K562 (cell line): ENCODE data around the gene ATP1A3. TPM values are rescaled to one million over a fixed set of nuclear protein-coding genes. Genes with fewer than 3 reads are reported as not detected.

Experiments used
- ADNP ChIP-seq: fragments of 200-800 bp; sonication (Bioruptor generic); IDR thresholded peaks from 2 replicates; pipeline ENCODE4 v1.6.1; 2016; ENCODE audit warnings: missing genetic modification characterization, missing compliant biosample characterization
- ARHGAP35 ChIP-seq: fragments of 450-650 bp; IDR thresholded peaks from 2 replicates; pipeline ENCODE4 v1.6.1; 2018; ENCODE audit not compliant: partially characterized antibody
- ARID2 ChIP-seq: fragments of 450-650 bp; IDR thresholded peaks from 2 replicates; pipeline ENCODE4 v1.6.1; 2017; ENCODE audit warnings: antibody characterized with exemption, mild to moderate bottlenecking
- CEBPG ChIP-seq, 3 experiments: fragments of 200-800 bp in 1 of 3; sonication (Bioruptor generic) in 1 of 3; sonication (generic) in 1 of 3; formaldehyde crosslinking in 1 of 3; IDR thresholded peaks in 2 of 3; conservative IDR thresholded peaks in 1 of 3; 2 replicates each; pipeline versions ENCODE4 v1.6.1 to v1.8.0; 2016 to 2022; ENCODE audit warnings: missing compliant biosample characterization in 2 of 3, missing genetic modification characterization in 2 of 3, mild to moderate bottlenecking in 1 of 3, missing genetic modification reagents in 1 of 3
- ETS2 ChIP-seq: IDR thresholded peaks from 2 replicates; pipeline ENCODE4 v1.6.1; 2016; ENCODE audit warnings: borderline replicate concordance, missing genetic modification characterization, mild to moderate bottlenecking, moderate library complexity, missing compliant biosample characterization; ENCODE audit not compliant: poor library complexity, severe bottlenecking
- FOXO4 ChIP-seq: fragments of 450-650 bp; formaldehyde crosslinking; IDR thresholded peaks from 2 replicates; pipeline ENCODE4 v1.4.0; 2020; ENCODE audit warnings: mild to moderate bottlenecking, moderate library complexity
- FOXP1 ChIP-seq: sonication (generic); formaldehyde crosslinking; IDR thresholded peaks from 2 replicates; pipeline ENCODE4 v1.8.0; 2022; ENCODE audit warnings: mild to moderate bottlenecking, missing genetic modification reagents
- HMG20A ChIP-seq: fragments of 450-650 bp; formaldehyde crosslinking; conservative IDR thresholded peaks from 2 replicates; pipeline ENCODE4 v1.4.0; 2020; ENCODE audit warnings: mild to moderate bottlenecking, mixed read lengths
- KLF13 ChIP-seq: fragments of 450-650 bp; IDR thresholded peaks from 2 replicates; pipeline ENCODE4 v1.6.1; 2016; ENCODE audit warnings: missing genetic modification characterization, low read depth, mild to moderate bottlenecking, missing compliant biosample characterization, moderate library complexity, borderline replicate concordance
- MYNN ChIP-seq, 2 experiments: sonication (generic); formaldehyde crosslinking in 1 of 2; IDR thresholded peaks; 2 replicates each; pipeline versions ENCODE4 v1.5.0 to v1.6.1; 2016 to 2020; ENCODE audit warnings: antibody characterized with exemption in 1 of 2, missing genetic modification reagents in 1 of 2
- NELFE ChIP-seq: IDR thresholded peaks from 2 replicates; pipeline ENCODE4 v1.6.1; 2011; ENCODE audit warnings: mild to moderate bottlenecking; ENCODE audit not compliant: insufficient read depth, insufficient read length
- NEUROD1 ChIP-seq: fragments of 150-350 bp; IDR thresholded peaks from 2 replicates; pipeline ENCODE4 v1.6.1; 2014; ENCODE audit warnings: borderline replicate concordance, low read length, low read depth; ENCODE audit not compliant: partially characterized antibody
- RFX5 ChIP-seq: IDR thresholded peaks from 2 replicates; pipeline ENCODE4 v1.6.1; 2011; ENCODE audit warnings: low read depth, mild to moderate bottlenecking, improper control_type of control experiment, low read length
- RFX7 ChIP-seq: fragments of 250-450 bp; sonication (Bioruptor Pico); IDR thresholded peaks from 2 replicates; pipeline ENCODE4 v1.5.1; 2021; ENCODE audit warnings: mild to moderate bottlenecking
- RUNX1 ChIP-seq: sonication (generic); IDR thresholded peaks from 2 replicates; pipeline ENCODE4 v1.6.1; 2016; ENCODE audit warnings: antibody characterized with exemption, low read depth
- SETDB1 ChIP-seq: IDR thresholded peaks from one replicate; pipeline ENCODE4 v1.6.1; 2012; ENCODE audit warnings: low read length, control low read depth, inconsistent platforms
- TBP ChIP-seq: optimal IDR thresholded peaks from 2 replicates; pipeline ENCODE3; 2011; ENCODE audit warnings: low read depth, low read length, improper control_type of control experiment
- ZBTB12 ChIP-seq: fragments of 250-450 bp; sonication (Bioruptor Pico); IDR thresholded peaks from 2 replicates; pipeline ENCODE4 v1.4.0; 2020
- ZEB2 ChIP-seq: fragments of 450-650 bp; IDR thresholded peaks from 2 replicates; pipeline ENCODE4 v1.6.1; 2016
- ZFP1 ChIP-seq: fragments of 450-650 bp; formaldehyde crosslinking; IDR thresholded peaks from 2 replicates; pipeline ENCODE4 v1.4.0; 2020; ENCODE audit warnings: mild to moderate bottlenecking, mixed read lengths
- ZNF324 ChIP-seq: fragments of 250-450 bp; sonication (Bioruptor Pico); IDR thresholded peaks from 2 replicates; pipeline ENCODE4 v1.4.0; 2020; ENCODE audit warnings: mild to moderate bottlenecking
- ZNF41 ChIP-seq: fragments of 250-450 bp; sonication (Bioruptor Pico); conservative IDR thresholded peaks from 2 replicates; pipeline ENCODE4 v1.4.0; 2020; ENCODE audit warnings: mild to moderate bottlenecking
- ZNF511 ChIP-seq: sonication (generic); formaldehyde crosslinking; IDR thresholded peaks from 2 replicates; pipeline ENCODE4 v1.8.0; 2022; ENCODE audit warnings: mild to moderate bottlenecking, missing genetic modification reagents
- ZNF830 ChIP-seq: fragments of 250-450 bp; sonication (Bioruptor Pico); IDR thresholded peaks from 2 replicates; pipeline ENCODE4 v1.5.0; 2021; ENCODE audit warnings: mild to moderate bottlenecking
- polyA plus RNA-seq, 8 experiments: library from polyadenylated mRNA; depleted of rRNA in 4 of 8; stranded (reverse) in 5 of 8; unstranded in 3 of 8; fragments of >200 nt; fragmentation: Nextera tagmentation in 2 of 8; fragmentation: Illumina TruSeq in 1 of 8; extraction: Ambion mirVana in 2 of 8; extraction: Trizol in 1 of 8; gene quantifications; 2 replicates each; pipeline versions ENCODE4 v1.2.1 to v1.2.3, GENCODE V29; 2011 to 2014; ENCODE audit warnings: inconsistent platforms in 1 of 8, missing spikeins in 1 of 8
- total RNA-seq, 7 experiments: library from RNA; depleted of rRNA in 6 of 7; stranded (reverse); fragments of >200 nt in 6 of 7; fragmentation: Illumina TruSeq in 2 of 7; extraction: Trizol in 2 of 7; gene quantifications; 2 replicates each; pipeline versions ENCODE4 v1.2.1 to v1.2.3, GENCODE V29; 2011 to 2021; ENCODE audit warnings: low replicate concordance in 1 of 7
- TF ChIP-seq, protein P1 (sequence below): fragments of 250-450 bp; sonication (Bioruptor Pico); IDR thresholded peaks from 2 replicates; pipeline ENCODE4 v1.8.0; 2021; ENCODE audit warnings: moderate library complexity, mild to moderate bottlenecking, inconsistent platforms

Gene ATP1A3
- total and polyA plus RNA-seq, 9 of the 15 experiments (the other 6 are each of a cell fraction or from before 2014, with no cell fraction given) = 0.03 to 1.0 (median 0.17) TPM; not detected in 3

GRCh38 chr19:42010245-42011126 lies 16.5 kb upstream of the ATP1A3 start (continued):
- TF ChIP-seq KLF13 (tag) (no peak; the same call in 1 of the 2 replicates), FOXP1 (CRISPR knock-in tag) (no peak), MYNN (IDR thresholded peaks at IDR 0.05) (no peak), MYNN (CRISPR knock-in tag; IDR thresholded peaks at IDR 0.05) (no peak), ZEB2 (peak; percentile 64; the same call in 1 of the 2 replicates), RUNX1 (no peak), ETS2 (no peak), CEBPG (CRISPR knock-in tag; IDR thresholded peaks at IDR 0.05) (peak; percentile 97), CEBPG (tag; conservative IDR thresholded peaks at IDR 0.05 in 1 of 2, IDR thresholded peaks at IDR 0.05 in 1 of 2) (peak; percentile 99 to 100), NEUROD1 (no peak), ZBTB12 (no peak), FOXO4 (CRISPR knock-in tag) (no peak), ZFP1 (CRISPR knock-in tag) (no peak), ARID2 (no peak), SETDB1 (no peak), ADNP (tag) (no peak), TBP (no peak), ZNF41 (CRISPR knock-in tag) (peak; percentile 73; the same call in 1 of the 2 replicates), ARHGAP35 (no peak), ZNF511 (CRISPR knock-in tag) (no peak), ZNF830 (no peak), RFX5 (no peak), RFX7 (CRISPR knock-in tag) (no peak), NELFE (no peak), ZNF324 (CRISPR knock-in tag) (0 out of 2 replicates have a peak, but pooled peaks have one; percentile 51), HMG20A (no peak)
- TF ChIP-seq, protein P1, sequence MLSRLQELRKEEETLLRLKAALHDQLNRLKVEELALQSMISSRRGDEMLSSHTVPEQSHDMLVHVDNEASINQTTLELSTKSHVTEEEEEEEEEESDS (CRISPR knock-in tag) = no peak
